ENCODE results near the gene CLPTM1. TPM values are rescaled to one million over a fixed set of nuclear protein-coding genes. Genes with fewer than 3 reads are reported as not detected.

Gene CLPTM1
- polyA plus RNA-seq, 3 donors, result 14.7 to 84.3 (median 20.0) TPM

GRCh38 chr19:45023048-45023447 is 67.9 kb downstream of the CLPTM1 start:
- Histone ChIP-seq H3K4me2 (replicated peaks; ENCODE audit: extremely low read depth, low read length, poor library complexity, severe bottlenecking) (no peak overlapping the region), H4K20me1 (ENCODE audit: insufficient read depth, low read length) (no peaks in the 10 kb centered on the region), H3K4me1 (ENCODE audit: control insufficient read depth in 1 of 2, insufficient read depth in 2 of 2, low read length in 2 of 2) (no peaks in the 10 kb centered on the region), H2AFZ (ENCODE audit: insufficient read depth, low read depth, low read length, poor library complexity, severe bottlenecking) (no peak overlapping the region), H3K36me3 (replicated peaks in 1 of 2; ENCODE audit: control insufficient read depth in 1 of 2, insufficient read depth in 2 of 2, low read length in 2 of 2) (peaks cover 15 to 70% of the 10 kb centered on the region in 2 donors), H3K27ac (ENCODE audit: low read depth in 1 of 2, low read length in 2 of 2) (no peak overlapping the region), H3K79me2 (ENCODE audit: insufficient read depth, low read length) (no peaks in the 10 kb centered on the region), H3K27me3 (ENCODE audit: control insufficient read depth in 2 of 2, insufficient read depth in 2 of 2, low read length in 2 of 2) (no peaks in the 10 kb centered on the region), H3K9ac (ENCODE audit: insufficient read depth, low read length, poor library complexity, severe bottlenecking) (no peak overlapping the region), H3K9me3 (replicated peaks in 1 of 2; ENCODE audit: control insufficient read depth in 1 of 2, insufficient read depth in 1 of 2, low read length in 2 of 2) (no peaks in the 10 kb centered on the region), H3K4me3 (replicated peaks in 1 of 3; ENCODE audit: low read depth in 2 of 3, low read length in 3 of 3) (no peak overlapping the region)
- H3K27me3 Mint-ChIP-seq (ENCODE audit: low read depth in 3 of 3), result peaks cover 0 to 1% (median 0%) of the 10 kb centered on the region in 3 donors
- H3K36me3 Mint-ChIP-seq, result peaks cover 45 to 66% of the 10 kb centered on the region in 2 donors
- 100% methylated on average over 2 of the region's 4 CpGs for whole genome bisulfite sequencing (ENCODE audit: insufficient coverage)
- H3K4me3 Mint-ChIP-seq, result no peak overlapping the region
- peak overlapping the region in 1 of 7 donors; percentile 5 for H3K27ac Mint-ChIP-seq
- H3K4me1 Mint-ChIP-seq, result no peaks in the 10 kb centered on the region
- TF ChIP-seq CTCF (IDR thresholded peaks at IDR 0.05), result no peak
- H3K9me3 Mint-ChIP-seq, result peaks cover 0 to 4% (median 0%) of the 10 kb centered on the region in 7 donors
- intact Hi-C loops (cut with micrococcal nuclease), result no loop called here
- no peak for DNase-seq

GRCh38 chr19:45025264-45025663 is 70.1 kb downstream of the CLPTM1 start:
- Histone ChIP-seq H3K79me2 (ENCODE audit: insufficient read depth, low read length) (no peaks in the 10 kb centered on the region), H3K4me1 (ENCODE audit: control insufficient read depth in 1 of 2, insufficient read depth in 2 of 2, low read length in 2 of 2) (no peaks in the 10 kb centered on the region), H3K36me3 (replicated peaks in 1 of 2; ENCODE audit: control insufficient read depth in 1 of 2, insufficient read depth in 2 of 2, low read length in 2 of 2) (peaks cover 33 to 76% of the 10 kb centered on the region in 2 donors), H3K27me3 (ENCODE audit: control insufficient read depth in 2 of 2, insufficient read depth in 2 of 2, low read length in 2 of 2) (no peaks in the 10 kb centered on the region), H3K27ac (ENCODE audit: low read depth in 1 of 2, low read length in 2 of 2) (no peak overlapping the region), H3K4me3 (replicated peaks in 1 of 3; ENCODE audit: low read depth in 2 of 3, low read length in 3 of 3) (no peak overlapping the region), H3K9me3 (replicated peaks in 1 of 2; ENCODE audit: control insufficient read depth in 1 of 2, insufficient read depth in 1 of 2, low read length in 2 of 2) (no peaks in the 10 kb centered on the region), H2AFZ (ENCODE audit: insufficient read depth, low read depth, low read length, poor library complexity, severe bottlenecking) (no peak overlapping the region), H3K9ac (ENCODE audit: insufficient read depth, low read length, poor library complexity, severe bottlenecking) (no peak overlapping the region), H4K20me1 (ENCODE audit: insufficient read depth, low read length) (no peaks in the 10 kb centered on the region), H3K4me2 (replicated peaks; ENCODE audit: extremely low read depth, low read length, poor library complexity, severe bottlenecking) (no peak overlapping the region)
- no peak for DNase-seq
- intact Hi-C loops (cut with micrococcal nuclease), result no loop called here
- H3K27me3 Mint-ChIP-seq (ENCODE audit: low read depth in 3 of 3), result peaks cover 0 to 1% (median 0%) of the 10 kb centered on the region in 3 donors
- no peak overlapping the region for H3K4me3 Mint-ChIP-seq
- H3K36me3 Mint-ChIP-seq, result peaks cover 45 to 74% of the 10 kb centered on the region in 2 donors
- 100% methylated on average over 3 of the region's 9 CpGs for WGBS (ENCODE audit: insufficient coverage)
- H3K4me1 Mint-ChIP-seq, result no peaks in the 10 kb centered on the region
- peaks cover 0 to 6% (median 1%) of the 10 kb centered on the region in 7 donors for H3K9me3 Mint-ChIP-seq
- no peak overlapping the region for H3K27ac Mint-ChIP-seq
- no peak for TF ChIP-seq CTCF (IDR thresholded peaks at IDR 0.05)
